Colonic mucosa (tissue), 4 donors: ENCODE results near the gene SPRR4. TPM values are rescaled to one million over a fixed set of nuclear protein-coding genes. Genes with fewer than 3 reads are reported as not detected.

Experiments used
- DNase-seq: peaks from one replicate; pipeline ENCODE4 v3.0.0-alpha.2; 2020
- H3K27ac ChIP-seq: fragments of 200-600 bp; one replicate; pipeline ENCODE4 v1.8.0; 2021
- H3K27me3 ChIP-seq: fragments of 200-600 bp; one replicate; pipeline ENCODE4 v1.8.0; 2021
- H3K36me3 ChIP-seq: fragments of 200-600 bp; one replicate; pipeline ENCODE4 v1.8.0; 2021
- H3K4me1 ChIP-seq: fragments of 200-600 bp; one replicate; pipeline ENCODE4 v1.8.0; 2021; ENCODE audit warnings: mild to moderate bottlenecking
- H3K4me3 ChIP-seq: fragments of 200-600 bp; one replicate; pipeline ENCODE4 v1.8.0; 2021
- H3K9ac ChIP-seq, 2 donors: one replicate each; pipeline ENCODE4 v1.7.0; 2013; ENCODE audit warnings: control low read depth in 2 of 2, low read depth in 2 of 2, low read length in 2 of 2
- H3K9me3 ChIP-seq: fragments of 200-600 bp; one replicate; pipeline ENCODE4 v1.8.0; 2021
- intact Hi-C: fragments of 100-400 bp; cut with DNase I; formaldehyde crosslinking; loops from one replicate; pipeline ENCODE4 v1.14.1; 2022
- total RNA-seq, 2 donors: library from RNA; stranded (reverse); fragmentation: NEBNext Ultra II Directional in 1 of 2; extraction: Animal tissue kit (Norgen Biotek cat#: 25700) in 1 of 2; gene quantifications; one replicate each; pipeline ENCODE4 v1.2.1, GENCODE V29; 2021
- TF ChIP-seq, protein P1 (sequence below): fragments of 200-600 bp; IDR thresholded peaks from one replicate; pipeline ENCODE4 v1.8.0; 2022; ENCODE audit warnings: antibody characterized with exemption, mild to moderate bottlenecking
- donor health status: healthy.
- donor health status: DM: no; HTN: no; CAD: no.
- donor health status: DM: no; HTN: no; CAD: no.

SPRR4 gene, protein sequence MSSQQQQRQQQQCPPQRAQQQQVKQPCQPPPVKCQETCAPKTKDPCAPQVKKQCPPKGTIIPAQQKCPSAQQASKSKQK
- total RNA-seq, result not detected

DNA sequence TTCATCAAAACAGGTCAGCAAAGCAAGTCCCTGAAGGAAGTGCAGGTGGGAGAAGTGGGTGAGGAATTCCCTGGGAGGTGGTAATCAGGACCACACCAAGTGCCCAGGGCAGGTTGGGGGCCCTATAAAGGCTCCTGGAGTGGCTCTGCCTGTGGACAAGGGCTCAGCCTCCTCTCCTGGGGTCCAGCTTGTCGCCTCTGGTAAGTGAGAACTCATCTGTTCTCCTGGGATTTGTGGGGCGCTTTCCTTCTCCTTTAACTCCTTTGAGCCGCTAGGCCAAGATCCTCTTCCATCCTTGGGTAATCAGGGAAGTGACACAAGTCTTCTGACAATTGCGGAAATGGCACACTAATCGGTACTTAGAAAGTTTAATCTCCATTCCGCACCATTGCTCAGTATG lies at the start of gene SPRR4:
SPRR4 (plus strand) TSS at position 154 of the 400 bp plus-strand sequence. CDS start 1,243 bp downstream, outside the sequence.
- Histone ChIP-seq H3K27ac (no peak within 1 kb of the TSS), H3K27me3 (no peaks in the 10 kb centered on the region), H3K36me3 (no peaks in the 10 kb centered on the region), H3K4me1 (no peaks in the 10 kb centered on the region), H3K4me3 (no peak within 1 kb of the TSS), H3K9ac (no peak within 1 kb of the TSS), H3K9me3 (no peaks in the 10 kb centered on the region)
- no peak for DNase-seq
- TF ChIP-seq, protein P1, sequence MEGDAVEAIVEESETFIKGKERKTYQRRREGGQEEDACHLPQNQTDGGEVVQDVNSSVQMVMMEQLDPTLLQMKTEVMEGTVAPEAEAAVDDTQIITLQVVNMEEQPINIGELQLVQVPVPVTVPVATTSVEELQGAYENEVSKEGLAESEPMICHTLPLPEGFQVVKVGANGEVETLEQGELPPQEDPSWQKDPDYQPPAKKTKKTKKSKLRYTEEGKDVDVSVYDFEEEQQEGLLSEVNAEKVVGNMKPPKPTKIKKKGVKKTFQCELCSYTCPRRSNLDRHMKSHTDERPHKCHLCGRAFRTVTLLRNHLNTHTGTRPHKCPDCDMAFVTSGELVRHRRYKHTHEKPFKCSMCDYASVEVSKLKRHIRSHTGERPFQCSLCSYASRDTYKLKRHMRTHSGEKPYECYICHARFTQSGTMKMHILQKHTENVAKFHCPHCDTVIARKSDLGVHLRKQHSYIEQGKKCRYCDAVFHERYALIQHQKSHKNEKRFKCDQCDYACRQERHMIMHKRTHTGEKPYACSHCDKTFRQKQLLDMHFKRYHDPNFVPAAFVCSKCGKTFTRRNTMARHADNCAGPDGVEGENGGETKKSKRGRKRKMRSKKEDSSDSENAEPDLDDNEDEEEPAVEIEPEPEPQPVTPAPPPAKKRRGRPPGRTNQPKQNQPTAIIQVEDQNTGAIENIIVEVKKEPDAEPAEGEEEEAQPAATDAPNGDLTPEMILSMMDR, result no peak
- intact Hi-C loops, result no loop called here

DNA sequence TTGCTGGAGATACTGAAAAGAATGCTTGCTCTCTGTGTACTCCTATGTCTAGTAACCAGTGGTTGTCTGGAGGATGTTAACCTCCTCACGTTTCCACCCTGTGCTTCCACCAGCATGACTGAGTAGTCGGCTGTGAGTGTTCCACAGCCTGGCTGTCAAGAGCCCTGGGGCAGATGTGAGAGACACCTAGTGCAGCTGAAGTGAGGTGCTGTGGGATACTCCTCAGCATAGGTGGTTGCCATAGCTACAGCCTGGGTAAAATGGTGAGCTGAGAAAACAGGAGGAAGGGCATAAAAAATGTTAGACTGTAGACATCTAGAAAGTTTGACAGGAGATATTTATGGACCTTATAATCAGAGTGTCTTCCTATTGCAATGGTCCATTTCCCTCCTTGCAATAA lies 46.3 kb upstream of the SPRR4 start:
- Histone ChIP-seq H3K36me3 (no peaks in the 10 kb centered on the region), H3K9me3 (no peaks in the 10 kb centered on the region), H3K4me3 (no peak overlapping the region), H3K27ac (no peak overlapping the region), H3K27me3 (no peaks in the 10 kb centered on the region), H3K9ac (no peak overlapping the region), H3K4me1 (no peaks in the 10 kb centered on the region)
- DNase-seq, result no peak
- intact Hi-C loops, result no loop called here
- TF ChIP-seq, protein P1, result no peak

DNA sequence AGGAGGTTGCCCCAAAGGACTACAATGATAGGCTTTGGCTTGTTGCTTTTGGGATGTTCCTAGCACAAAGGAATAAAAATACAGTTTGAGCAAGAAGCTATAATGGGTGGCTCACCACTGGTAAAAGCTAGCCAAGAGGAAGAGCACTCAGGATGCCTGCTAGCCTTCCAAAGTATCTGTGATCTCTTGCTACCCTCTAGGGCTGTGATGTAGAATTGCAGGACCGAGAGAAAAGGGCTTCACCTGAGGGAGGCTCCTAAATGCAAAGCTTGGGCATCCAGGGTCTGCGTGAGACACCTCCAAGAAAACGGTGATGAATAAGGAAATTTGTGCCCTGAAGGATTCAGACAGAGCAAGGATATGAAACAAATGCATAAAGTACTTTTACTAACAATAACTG lies 44.4 kb upstream of the SPRR4 start:
- H3K4me3 ChIP-seq, result no peak overlapping the region
- no peak for DNase-seq
- no peaks in the 10 kb centered on the region for H3K9me3 ChIP-seq
- no peaks in the 10 kb centered on the region for H3K27me3 ChIP-seq
- TF ChIP-seq, protein P1, result no peak
- no peak overlapping the region for H3K27ac ChIP-seq
- H3K36me3 ChIP-seq, result no peaks in the 10 kb centered on the region
- no peaks in the 10 kb centered on the region for H3K4me1 ChIP-seq
- intact Hi-C loops, result no loop called here
- H3K9ac ChIP-seq, result no peak overlapping the region

DNA sequence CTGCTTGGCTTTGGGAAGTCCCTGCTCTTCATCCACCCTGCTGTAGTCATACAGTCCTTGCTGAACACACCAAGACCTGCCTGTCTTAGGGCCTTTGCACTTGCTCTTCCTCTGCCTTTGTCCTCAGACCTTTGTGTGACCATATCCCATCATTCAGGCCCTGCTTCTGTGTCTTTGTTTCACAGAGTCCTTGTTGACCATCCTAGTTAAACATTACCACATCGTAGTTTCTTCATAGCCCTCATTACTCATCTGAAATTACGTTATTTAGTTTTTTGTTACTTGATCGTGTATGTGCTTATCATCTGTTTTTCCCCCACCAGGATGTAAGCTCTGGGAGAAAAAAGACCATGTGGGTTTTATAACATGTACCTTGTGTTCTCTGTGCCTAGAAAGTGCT lies 41.8 kb upstream of the SPRR4 start:
- TF ChIP-seq, protein P1, result no peak
- no peaks in the 10 kb centered on the region for H3K4me1 ChIP-seq
- no peaks in the 10 kb centered on the region for H3K9me3 ChIP-seq
- H3K27me3 ChIP-seq, result no peaks in the 10 kb centered on the region
- intact Hi-C loops, result no loop called here
- H3K4me3 ChIP-seq, result no peak overlapping the region
- H3K9ac ChIP-seq, result no peak overlapping the region
- DNase-seq, result no peak
- H3K36me3 ChIP-seq, result no peaks in the 10 kb centered on the region
- no peak overlapping the region for H3K27ac ChIP-seq

DNA sequence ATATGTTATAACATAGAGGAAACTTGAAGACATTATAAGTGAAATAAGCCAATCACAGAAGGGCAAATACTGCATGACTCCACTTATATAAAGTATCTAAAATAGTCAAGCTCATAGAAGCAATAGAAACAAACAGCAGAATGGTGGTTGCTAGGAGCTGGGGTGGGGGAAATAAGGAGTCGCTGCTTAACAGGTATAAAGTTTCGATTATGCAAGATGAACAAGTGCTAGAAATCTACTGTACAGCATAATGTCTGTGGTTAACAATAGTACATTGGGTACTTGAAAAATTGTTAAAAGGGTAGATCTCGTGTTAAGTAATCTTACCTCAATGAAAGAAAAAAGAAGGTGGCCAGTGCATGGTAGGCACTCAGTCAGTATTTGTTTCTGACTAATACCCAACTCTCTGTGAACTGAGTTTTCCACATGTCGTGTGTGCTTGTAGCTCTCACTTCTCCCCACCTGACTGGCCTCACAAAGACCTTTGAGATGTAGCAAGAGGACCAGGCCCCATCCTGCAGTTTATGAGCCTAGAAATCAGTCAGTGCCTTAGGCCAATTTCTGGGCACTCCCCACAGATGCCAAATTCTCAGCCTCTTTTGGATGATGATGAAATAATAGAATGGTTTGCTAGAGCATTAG lies 38.2 kb upstream of the SPRR4 start:
- H3K9me3 ChIP-seq, result no peaks in the 10 kb centered on the region
- H3K4me3 ChIP-seq, result no peak overlapping the region
- H3K27me3 ChIP-seq, result no peaks in the 10 kb centered on the region
- no peak overlapping the region for H3K27ac ChIP-seq
- no peaks in the 10 kb centered on the region for H3K4me1 ChIP-seq
- H3K9ac ChIP-seq, result no peak overlapping the region
- intact Hi-C loops, result no loop called here
- TF ChIP-seq, protein P1, result no peak
- DNase-seq, result no peak
- H3K36me3 ChIP-seq, result no peaks in the 10 kb centered on the region
